Measurements from ENCODE around the gene PYROXD2.
A peak's percentile ranks its signal among the peaks of the same experiment; 100 is the strongest.

Gene PYROXD2

GRCh38 chr10:98435178-98435577, 20.2 kb upstream of the PYROXD2 start:
- H3K4me3 ChIP-seq (ENCODE audit: low read length), result no peak overlapping the region
- no peak for TF ChIP-seq CTCF (IDR thresholded peaks at IDR 0.05; ENCODE audit: insufficient read depth, low read depth, low read length, missing control alignments)

GRCh38 chr10:98433881-98434732, 19.1 kb upstream of the PYROXD2 start:
- no peak overlapping the region for H3K4me3 ChIP-seq (ENCODE audit: low read length)
- TF ChIP-seq CTCF (IDR thresholded peaks at IDR 0.05; ENCODE audit: insufficient read depth, low read depth, low read length, missing control alignments), result no peak
- DNase-seq (ENCODE audit: low read depth), result no peak

More at GRCh38 chr10:98435178-98435577, 20.2 kb upstream of the PYROXD2 start:
- DNase-seq (ENCODE audit: low read depth), result no peak

GRCh38 chr10:98433371-98433770, 18.4 kb upstream of the PYROXD2 start:
- no peak for TF ChIP-seq CTCF (IDR thresholded peaks at IDR 0.05; ENCODE audit: insufficient read depth, low read depth, low read length, missing control alignments)
- no peak for DNase-seq (ENCODE audit: low read depth)

GRCh38 chr10:98432330-98432729, 17.3 kb upstream of the PYROXD2 start:
- DNase-seq (ENCODE audit: low read depth), result no peak
- no peak for TF ChIP-seq CTCF (IDR thresholded peaks at IDR 0.05; ENCODE audit: insufficient read depth, low read depth, low read length, missing control alignments)
- no peak overlapping the region for H3K4me3 ChIP-seq (ENCODE audit: low read length)

More at GRCh38 chr10:98433371-98433770, 18.4 kb upstream of the PYROXD2 start:
- no peak overlapping the region for H3K4me3 ChIP-seq (ENCODE audit: low read length)

- no peak overlapping the region for H3K4me3 ChIP-seq (ENCODE audit: low read length)
- no peak for TF ChIP-seq CTCF (IDR thresholded peaks at IDR 0.05; ENCODE audit: insufficient read depth, low read depth, low read length, missing control alignments)
- peak; percentile 27 for DNase-seq (ENCODE audit: low read depth)
Observed at GRCh38 chr10:98431016-98431415, 16.0 kb upstream of the PYROXD2 start.

- no peak for DNase-seq (ENCODE audit: low read depth)
Observed at GRCh38 chr10:98430427-98430826, 15.4 kb upstream of the PYROXD2 start.

More at GRCh38 chr10:98430427-98430826, 15.4 kb upstream of the PYROXD2 start:
- no peak overlapping the region for H3K4me3 ChIP-seq (ENCODE audit: low read length)
- TF ChIP-seq CTCF (IDR thresholded peaks at IDR 0.05; ENCODE audit: insufficient read depth, low read depth, low read length, missing control alignments), result no peak

All from epithelial cell of esophagus (primary cell).